Measurements from ENCODE around the gene RPL36. TPM values are rescaled to one million over a fixed set of nuclear protein-coding genes. Genes with fewer than 3 reads are reported as not detected.

The RPL36 gene
- total RNA-seq, 2 experiments from 2014 or later, result 1,487 to 1,524 TPM

Other genes starting within 250 kb of the RPL36 start
- not detected for gene ZNRF4, start 234.9 kb upstream of the RPL36 start, total RNA-seq
- 1 to 10 TPM; 1.0 to 1.1 TPM for gene TINCR, start 122.3 kb upstream of the RPL36 start, total RNA-seq
- gene SAFB2, start 67.5 kb upstream of the RPL36 start, total RNA-seq, result 10 to 100 TPM; 63.5 to 76.4 TPM
- 100 to 1,000 TPM; 103 to 113 TPM for gene SAFB, start 67.2 kb upstream of the RPL36 start, total RNA-seq
- 10 to 100 TPM; 50.9 to 55.3 TPM for gene MICOS13, start 9.8 kb upstream of the RPL36 start, total RNA-seq
- gene HSD11B1L, start 9.3 kb upstream of the RPL36 start, total RNA-seq, result 1 to 10 TPM; 3.8 to 4.1 TPM
- 100 to 1,000 TPM; 178 to 181 TPM for gene LONP1, start 29.9 kb downstream of the RPL36 start, total RNA-seq
- not detected for gene CATSPERD, start 30.3 kb downstream of the RPL36 start, total RNA-seq
- 1 to 10 TPM; 2.2 to 2.6 TPM for gene PRR22, start 94.5 kb downstream of the RPL36 start, total RNA-seq
- gene DUS3L, start 100.9 kb downstream of the RPL36 start, total RNA-seq, result 10 to 100 TPM; 41.9 to 44.4 TPM
- under 1 TPM; 0.22 to 0.97 TPM for gene NRTN, start 114.8 kb downstream of the RPL36 start, total RNA-seq
- not detected for gene FUT6, start 149.4 kb downstream of the RPL36 start, total RNA-seq
- not detected for gene FUT3, start 161.2 kb downstream of the RPL36 start, total RNA-seq
- gene FUT5, start 180.2 kb downstream of the RPL36 start, total RNA-seq, result under 1 TPM; 0.15 to 0.24 TPM
- 100 to 1,000 TPM; 224 to 226 TPM for gene NDUFA11, start 213.5 kb downstream of the RPL36 start, total RNA-seq
- gene VMAC, start 214.6 kb downstream of the RPL36 start, total RNA-seq, result 1 to 10 TPM; 2.9 to 3.3 TPM
- 1 to 10 TPM; 3.7 to 3.9 TPM for gene CAPS, start 224.0 kb downstream of the RPL36 start, total RNA-seq

Data from activated CD4-positive, alpha-beta memory T cell treated with anti-CD3 and anti-CD28 coated beads for 36 hours (primary cell).